IgD-negative memory B cell (primary cell): ENCODE data around the gene PYGO1. TPM values are rescaled to one million over a fixed set of nuclear protein-coding genes. Genes with fewer than 3 reads are reported as not detected.
A peak's percentile ranks its signal among the peaks of the same experiment; 100 is the strongest.

ENCODE experiments used
- H3K27ac Mint-ChIP-seq, 3 donors: one replicate each; pipeline ENCODE4 v1.8.0; 2020 to 2022; ENCODE audit warnings: mild to moderate bottlenecking in 3 of 3, mixed read lengths in 3 of 3, moderate library complexity in 1 of 3
- H3K27me3 Mint-ChIP-seq: one replicate; pipeline ENCODE4 v1.8.0; 2021; ENCODE audit warnings: mixed read lengths
- H3K36me3 Mint-ChIP-seq: one replicate; pipeline ENCODE4 v1.8.0; 2020; ENCODE audit warnings: mild to moderate bottlenecking, mixed read lengths
- H3K4me1 Mint-ChIP-seq, 3 donors: one replicate each; pipeline ENCODE4 v1.8.0; 2020 to 2022; ENCODE audit warnings: mixed read lengths in 3 of 3, mild to moderate bottlenecking in 1 of 3
- H3K4me3 Mint-ChIP-seq, 4 donors: one replicate each; pipeline ENCODE4 v1.8.0; 2020 to 2022; ENCODE audit warnings: mild to moderate bottlenecking in 4 of 4, mixed read lengths in 4 of 4, moderate library complexity in 3 of 4
- H3K9me3 Mint-ChIP-seq, 3 donors: one replicate each; pipeline ENCODE4 v1.8.0; 2020 to 2021; ENCODE audit warnings: mixed read lengths in 3 of 3, mild to moderate bottlenecking in 1 of 3
- polyA plus RNA-seq: library from polyadenylated mRNA; unstranded; fragments of 300-500 nt; fragmentation: Illumina TruSeq; gene quantifications from one replicate; pipeline ENCODE4 v1.2.3, GENCODE V29; 2021

PYGO1 gene
- polyA plus RNA-seq, 1 donor from 2014 or later = not detected

DNA sequence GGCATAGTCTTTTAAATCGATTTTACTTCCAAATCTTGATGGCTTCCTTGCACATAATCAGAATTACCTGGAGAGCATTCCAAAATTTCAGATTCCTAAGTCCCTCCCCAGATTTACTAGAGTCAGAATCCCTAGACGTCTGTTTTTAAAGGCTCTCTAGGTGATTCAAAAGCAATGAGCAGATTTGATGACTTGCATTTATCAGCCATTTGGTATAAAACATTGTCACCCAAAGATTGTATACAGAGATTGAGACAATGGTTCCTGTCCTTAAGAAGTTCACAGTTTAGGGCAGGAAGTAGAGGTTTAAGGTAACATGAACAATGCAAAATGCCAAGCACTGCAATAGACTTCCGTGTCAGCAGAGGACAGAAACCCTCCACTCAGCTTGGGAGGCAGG lies 2.6 kb upstream of the PYGO1 start:
- Mint-ChIP-seq H3K27ac (no peak overlapping the region), H3K4me3 (no peak overlapping the region), H3K9me3 (peaks cover 3 to 6% (median 6%) of the 10 kb centered on the region in 3 donors), H3K27me3 (peaks cover 13% of the 10 kb centered on the region), H3K4me1 (peaks cover 0 to 1% (median 0%) of the 10 kb centered on the region in 3 donors), H3K36me3 (peaks cover 3% of the 10 kb centered on the region)

- H3K4me1 Mint-ChIP-seq = peaks cover 0 to 1% (median 0%) of the 10 kb centered on the region in 3 donors
- peak overlapping the region in 3 of 4 donors; percentile 46 to 75 (median 75) for H3K4me3 Mint-ChIP-seq
- peaks cover 3% of the 10 kb centered on the region for H3K36me3 Mint-ChIP-seq
- H3K9me3 Mint-ChIP-seq = peaks cover 3 to 4% (median 3%) of the 10 kb centered on the region in 3 donors
- H3K27ac Mint-ChIP-seq = no peak overlapping the region
- H3K27me3 Mint-ChIP-seq = peaks cover 20% of the 10 kb centered on the region
Measured at GRCh38 chr15:55589287-55589686, 1.1 kb upstream of the PYGO1 start.

DNA sequence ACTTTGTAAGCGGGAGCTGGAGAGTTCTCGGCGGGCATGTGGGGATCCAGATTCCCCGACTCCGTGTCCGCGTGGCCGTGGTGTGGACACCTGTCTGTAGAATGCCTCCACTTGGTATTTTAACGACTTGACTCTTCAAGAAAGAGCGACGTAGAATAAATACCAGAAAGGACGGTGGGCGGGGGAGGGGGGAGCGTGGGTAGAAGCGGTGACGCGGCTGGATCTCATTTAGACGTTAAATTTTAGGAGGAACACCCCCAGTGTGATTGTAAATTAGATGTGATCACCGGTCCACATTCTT lies 620 bp upstream of the PYGO1 start:
- peaks cover 3% of the 10 kb centered on the region for H3K36me3 Mint-ChIP-seq
- H3K4me3 Mint-ChIP-seq = peak overlapping the region; percentile 46 to 75 (median 66)
- peaks cover 0 to 1% (median 0%) of the 10 kb centered on the region in 3 donors for H3K4me1 Mint-ChIP-seq
- peaks cover 21% of the 10 kb centered on the region for H3K27me3 Mint-ChIP-seq
- H3K27ac Mint-ChIP-seq = no peak overlapping the region
- H3K9me3 Mint-ChIP-seq = peaks cover 0 to 4% (median 3%) of the 10 kb centered on the region in 3 donors

DNA sequence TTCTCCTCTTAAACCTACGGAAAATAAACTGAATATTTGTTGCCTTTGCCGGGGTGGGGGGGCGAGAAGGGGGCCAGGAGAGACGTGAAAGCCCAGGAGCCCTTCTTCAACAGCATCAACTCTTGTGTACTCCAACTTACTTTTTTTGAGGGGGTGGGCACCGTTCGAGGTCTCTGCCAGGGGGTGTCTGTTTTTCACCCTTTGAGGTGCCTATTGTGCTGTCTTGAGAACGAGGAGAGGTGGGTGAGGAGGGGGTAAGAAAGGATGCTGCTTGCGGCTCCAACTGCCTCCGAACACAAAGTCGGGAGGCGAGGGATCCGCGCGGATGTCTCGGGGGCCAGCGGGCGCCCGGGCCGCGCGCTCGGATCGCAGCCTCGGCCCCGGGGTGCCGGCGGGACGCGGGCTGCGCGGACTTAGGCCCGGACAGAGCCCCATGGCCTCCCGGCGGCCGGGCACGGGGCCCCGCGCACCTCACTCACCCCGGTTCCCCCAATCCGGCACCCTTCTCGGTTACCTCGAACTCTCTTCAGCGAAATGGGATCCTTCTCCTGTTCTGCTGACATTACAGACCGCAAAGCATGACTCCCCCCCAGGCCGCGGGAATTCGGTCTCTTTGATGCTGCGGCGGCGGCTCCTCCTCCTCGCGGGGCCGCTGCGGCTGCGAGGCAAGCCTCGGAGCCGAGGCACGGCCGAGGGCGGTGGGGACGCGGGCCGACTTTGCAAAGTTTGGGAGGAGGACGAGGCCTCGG lies 650 bp downstream of the PYGO1 start:
- H3K27me3 Mint-ChIP-seq = peaks cover 28% of the 10 kb centered on the region

DNA sequence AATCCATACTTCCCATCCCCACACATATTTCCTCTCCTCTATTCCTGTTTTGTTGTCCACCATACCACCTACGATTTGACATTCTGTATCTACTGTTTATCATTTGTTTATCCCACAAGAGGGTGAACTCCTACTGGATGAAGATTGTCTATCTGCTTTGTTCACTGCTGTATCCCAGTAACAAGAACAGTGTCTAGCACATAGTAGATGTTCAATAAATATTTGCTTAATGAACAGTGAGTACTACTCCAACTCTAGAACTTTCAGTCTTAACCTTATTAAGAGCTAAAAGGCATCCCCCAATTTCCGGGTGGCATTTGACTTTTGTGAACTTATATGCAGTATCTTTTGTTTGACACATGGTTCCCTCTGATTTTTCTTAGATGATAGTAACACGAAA lies 1.3 kb downstream of the PYGO1 start:
- H3K4me1 Mint-ChIP-seq = peaks cover 0 to 1% (median 0%) of the 10 kb centered on the region in 3 donors
- peaks cover 28% of the 10 kb centered on the region for H3K27me3 Mint-ChIP-seq
- H3K9me3 Mint-ChIP-seq = peaks cover 0 to 3% (median 0%) of the 10 kb centered on the region in 3 donors

More for the DNA sequence above, 650 bp downstream of the PYGO1 start:
- H3K4me1 Mint-ChIP-seq = peaks cover 0 to 1% (median 0%) of the 10 kb centered on the region in 3 donors
- H3K36me3 Mint-ChIP-seq = peaks cover 3% of the 10 kb centered on the region
- peaks cover 0 to 3% (median 0%) of the 10 kb centered on the region in 3 donors for H3K9me3 Mint-ChIP-seq
- peak overlapping the region in 3 of 4 donors; percentile 66 to 82 (median 72) for H3K4me3 Mint-ChIP-seq
- H3K27ac Mint-ChIP-seq = no peak overlapping the region

DNA sequence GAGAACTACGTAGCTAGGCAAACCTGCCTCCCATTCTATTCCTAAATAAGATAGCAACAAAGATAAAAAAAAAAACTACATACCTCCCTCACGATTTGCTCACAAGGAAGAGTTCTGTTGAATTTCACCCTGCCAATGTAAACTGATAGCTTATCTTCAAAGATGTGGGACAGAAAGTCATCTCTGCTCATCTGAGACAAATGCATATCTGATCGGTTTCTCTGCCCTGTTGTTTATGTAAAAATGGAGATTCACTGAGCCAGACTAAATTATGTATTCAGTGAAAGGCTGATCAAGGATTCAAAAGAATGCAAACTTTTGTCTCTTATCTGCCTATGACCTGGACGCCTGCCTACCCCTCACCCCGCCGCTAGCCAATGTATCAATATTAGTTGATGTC lies 11.2 kb downstream of the PYGO1 start:
- Mint-ChIP-seq H3K4me3 (no peak overlapping the region), H3K27ac (no peak overlapping the region), H3K4me1 (no peaks in the 10 kb centered on the region), H3K27me3 (peaks cover 7% of the 10 kb centered on the region), H3K9me3 (peaks cover 0 to 3% (median 2%) of the 10 kb centered on the region in 3 donors), H3K36me3 (no peaks in the 10 kb centered on the region)

More for the DNA sequence above, 1.3 kb downstream of the PYGO1 start:
- Mint-ChIP-seq H3K4me3 (no peak overlapping the region), H3K36me3 (peaks cover 3% of the 10 kb centered on the region), H3K27ac (no peak overlapping the region)

DNA sequence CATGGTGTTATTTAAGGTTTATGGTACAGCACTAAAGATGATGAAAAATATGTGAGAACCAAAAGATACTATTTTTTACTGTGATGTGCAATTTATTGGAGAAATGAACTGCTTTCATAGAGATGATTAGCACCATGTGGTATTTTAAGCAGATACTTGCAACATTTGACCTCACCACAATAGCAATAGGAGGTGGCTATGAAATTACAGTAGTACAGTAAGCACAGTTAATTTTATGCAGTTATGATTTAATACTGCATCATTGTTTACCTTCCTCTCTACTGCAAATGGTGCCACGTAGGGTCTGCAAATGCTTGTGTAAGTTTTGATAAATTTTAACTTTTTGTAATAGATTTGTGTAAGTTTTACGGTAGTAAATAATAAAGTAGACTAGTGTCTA lies 14.0 kb downstream of the PYGO1 start:
- H3K9me3 Mint-ChIP-seq = peaks cover 7 to 9% (median 8%) of the 10 kb centered on the region in 3 donors
- no peaks in the 10 kb centered on the region for H3K4me1 Mint-ChIP-seq
- peaks cover 16% of the 10 kb centered on the region for H3K27me3 Mint-ChIP-seq
- H3K4me3 Mint-ChIP-seq = no peak overlapping the region
- H3K36me3 Mint-ChIP-seq = no peaks in the 10 kb centered on the region
- no peak overlapping the region for H3K27ac Mint-ChIP-seq

GRCh38 chr15:55573224-55573623 lies 14.9 kb downstream of the PYGO1 start:
- H3K27ac Mint-ChIP-seq = no peak overlapping the region
- peaks cover 16% of the 10 kb centered on the region for H3K27me3 Mint-ChIP-seq
- H3K9me3 Mint-ChIP-seq = peaks cover 7 to 9% (median 8%) of the 10 kb centered on the region in 3 donors
- H3K36me3 Mint-ChIP-seq = no peaks in the 10 kb centered on the region
- no peak overlapping the region for H3K4me3 Mint-ChIP-seq
- H3K4me1 Mint-ChIP-seq = no peaks in the 10 kb centered on the region

- Mint-ChIP-seq H3K27me3 (peaks cover 4% of the 10 kb centered on the region), H3K36me3 (no peaks in the 10 kb centered on the region), H3K27ac (peak overlapping the region in 1 of 3 donors; percentile 34), H3K9me3 (peaks cover 0 to 9% (median 3%) of the 10 kb centered on the region in 3 donors), H3K4me3 (no peak overlapping the region), H3K4me1 (peaks cover 0 to 2% (median 1%) of the 10 kb centered on the region in 3 donors)
Measured at GRCh38 chr15:55564347-55565145, 23.6 kb downstream of the PYGO1 start.

- H3K36me3 Mint-ChIP-seq = no peaks in the 10 kb centered on the region
- no peaks in the 10 kb centered on the region for H3K27me3 Mint-ChIP-seq
- H3K9me3 Mint-ChIP-seq = peaks cover 0 to 14% (median 3%) of the 10 kb centered on the region in 3 donors
- peaks cover 0 to 1% (median 0%) of the 10 kb centered on the region in 3 donors for H3K4me1 Mint-ChIP-seq
- H3K27ac Mint-ChIP-seq = no peak overlapping the region
- H3K4me3 Mint-ChIP-seq = no peak overlapping the region
Measured at GRCh38 chr15:55562601-55563000, 25.5 kb downstream of the PYGO1 start.

DNA sequence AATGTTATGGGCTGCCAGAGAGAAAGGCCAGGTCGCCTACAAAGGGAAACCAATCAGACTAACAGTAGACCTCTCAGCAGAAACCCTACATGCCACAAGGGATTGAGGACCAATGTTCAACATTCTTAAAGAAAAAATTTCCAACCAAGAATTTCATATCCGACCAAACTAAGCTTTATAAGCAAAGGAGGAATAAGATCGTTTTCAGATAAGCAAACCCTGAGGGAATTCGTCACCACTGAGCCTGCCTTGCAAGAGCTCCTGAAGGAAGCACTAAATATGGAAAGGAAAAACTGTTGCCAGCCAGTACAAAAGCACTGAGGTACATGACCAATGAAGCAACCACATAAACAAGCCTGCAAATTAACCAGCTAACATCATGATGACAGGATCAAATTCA lies 33.1 kb downstream of the PYGO1 start:
- Mint-ChIP-seq H3K36me3 (peaks cover 4% of the 10 kb centered on the region), H3K27ac (no peak overlapping the region), H3K9me3 (peaks cover 15 to 21% (median 16%) of the 10 kb centered on the region in 3 donors), H3K4me3 (peak overlapping the region in 1 of 4 donors; percentile 81), H3K27me3 (peaks cover 4% of the 10 kb centered on the region), H3K4me1 (no peaks in the 10 kb centered on the region)

DNA sequence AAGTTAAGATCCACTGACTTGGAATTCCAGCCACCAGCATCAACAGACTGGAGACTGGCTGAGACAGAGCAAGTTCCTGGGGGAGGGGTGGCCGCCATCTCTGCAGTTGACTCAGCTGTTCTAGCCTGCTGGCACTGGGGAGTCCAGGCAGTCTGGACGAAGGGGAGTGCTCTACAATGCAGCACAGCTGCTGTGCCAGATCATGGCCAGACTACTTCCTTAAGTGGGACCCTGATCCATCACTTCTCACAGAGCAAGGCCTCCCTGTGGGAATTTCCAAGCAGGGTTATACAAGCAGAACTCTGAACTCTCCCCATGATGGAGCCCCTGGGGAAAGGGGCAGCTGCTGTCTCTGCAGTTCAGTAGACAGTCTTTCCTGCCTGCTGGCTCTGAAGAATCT lies 35.2 kb downstream of the PYGO1 start:
- H3K36me3 Mint-ChIP-seq = peaks cover 4% of the 10 kb centered on the region
- peaks cover 4% of the 10 kb centered on the region for H3K27me3 Mint-ChIP-seq
- peaks cover 15 to 19% (median 16%) of the 10 kb centered on the region in 3 donors for H3K9me3 Mint-ChIP-seq
- no peak overlapping the region for H3K27ac Mint-ChIP-seq
- peak overlapping the region in 2 of 4 donors; percentile 7 to 39 for H3K4me3 Mint-ChIP-seq
- H3K4me1 Mint-ChIP-seq = no peaks in the 10 kb centered on the region

DNA sequence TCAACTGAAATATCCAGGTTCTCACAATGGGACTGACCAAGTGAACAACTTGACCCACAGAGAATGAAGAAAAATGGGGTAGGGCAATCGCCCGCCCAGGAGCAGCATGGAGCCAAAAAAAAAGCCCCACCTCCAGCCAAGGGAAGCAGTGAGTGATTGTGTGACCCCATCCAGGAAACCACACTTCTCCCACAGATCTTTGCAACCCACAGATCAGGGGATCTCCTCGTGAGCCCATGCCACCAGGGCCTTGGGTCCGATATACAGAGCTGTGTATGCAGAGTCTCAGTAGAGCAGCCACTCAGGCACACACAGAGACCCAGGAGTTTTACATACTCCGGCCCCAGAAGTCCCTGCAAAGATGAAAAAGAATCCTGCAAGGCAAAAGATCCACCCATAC lies 35.7 kb downstream of the PYGO1 start:
- Mint-ChIP-seq H3K9me3 (peaks cover 15 to 17% (median 15%) of the 10 kb centered on the region in 3 donors), H3K27ac (no peak overlapping the region), H3K36me3 (peaks cover 4% of the 10 kb centered on the region), H3K4me3 (peak overlapping the region in 1 of 4 donors; percentile 17), H3K27me3 (peaks cover 4% of the 10 kb centered on the region), H3K4me1 (no peaks in the 10 kb centered on the region)

- H3K4me3 Mint-ChIP-seq = no peak overlapping the region
- no peak overlapping the region for H3K27ac Mint-ChIP-seq
- peaks cover 7% of the 10 kb centered on the region for H3K27me3 Mint-ChIP-seq
- no peaks in the 10 kb centered on the region for H3K9me3 Mint-ChIP-seq
- H3K36me3 Mint-ChIP-seq = no peaks in the 10 kb centered on the region
- no peaks in the 10 kb centered on the region for H3K4me1 Mint-ChIP-seq
Measured at GRCh38 chr15:55549305-55549704, 38.8 kb downstream of the PYGO1 start.

DNA sequence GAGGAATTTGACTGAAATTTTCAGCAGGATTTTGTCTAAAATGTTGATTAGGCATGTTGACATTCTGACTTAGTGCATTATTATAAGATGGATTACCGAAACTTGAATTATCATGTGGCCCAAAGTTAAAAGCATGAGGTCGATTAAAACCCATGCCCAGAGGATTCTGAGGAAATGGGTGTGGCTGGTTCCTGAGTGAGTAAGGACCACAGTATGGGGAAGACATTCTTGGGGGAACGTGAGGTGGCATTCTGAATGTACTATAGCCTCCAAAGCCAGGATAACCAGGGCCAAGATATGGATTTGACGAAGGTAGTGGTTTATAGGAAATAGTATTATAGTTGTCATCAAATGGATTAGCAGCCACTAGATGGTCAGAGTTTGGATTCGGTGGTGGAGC lies 41.4 kb downstream of the PYGO1 start:
- Mint-ChIP-seq H3K9me3 (no peaks in the 10 kb centered on the region), H3K4me1 (no peaks in the 10 kb centered on the region), H3K27me3 (peaks cover 8% of the 10 kb centered on the region), H3K4me3 (no peak overlapping the region), H3K36me3 (no peaks in the 10 kb centered on the region), H3K27ac (no peak overlapping the region)
